Muscle of leg (tissue), 11 donors: ENCODE measurements around the gene MYORG. TPM values are rescaled to one million over a fixed set of nuclear protein-coding genes. Genes with fewer than 3 reads are reported as not detected.

Experiments used
- DNase-seq: peaks from one replicate; pipeline ENCODE4 v3.0.0; 2013
- H3K27ac ChIP-seq: one replicate; pipeline ENCODE4 v1.5.1; 2013; ENCODE audit warnings: mild to moderate bottlenecking, low read length, control low read depth
- H3K27me3 ChIP-seq: one replicate; pipeline ENCODE4 v1.6.1; 2013; ENCODE audit warnings: low read length; ENCODE audit not compliant: control insufficient read depth, insufficient read depth
- H3K36me3 ChIP-seq: one replicate; pipeline ENCODE4 v1.6.1; 2013; ENCODE audit warnings: low read length; ENCODE audit not compliant: control insufficient read depth, insufficient read depth
- H3K4me1 ChIP-seq: one replicate; pipeline ENCODE4 v1.6.1; 2013; ENCODE audit warnings: low read length; ENCODE audit not compliant: control insufficient read depth, insufficient read depth
- H3K4me3 ChIP-seq: one replicate; pipeline ENCODE4 v1.5.1; 2013; ENCODE audit warnings: low read length, control low read depth
- H3K9me3 ChIP-seq: replicated peaks from 2 replicates; pipeline ENCODE4 v1.6.1; 2013; ENCODE audit warnings: low read depth, low read length; ENCODE audit not compliant: control insufficient read depth
- WGBS: methylation state at CpG from one replicate; pipeline ENCODE4 v1.1.5; 2013; ENCODE audit warnings: missing lambda C conversion rate; ENCODE audit not compliant: insufficient coverage; 5-methylcytosine and 5-hydroxymethylcytosine counted together
- polyA plus RNA-seq, 8 donors: library from polyadenylated mRNA; unstranded; fragments of 120-200 nt; gene quantifications; one replicate each; pipeline versions ENCODE4 v1.2.1 to v1.2.3, GENCODE V29; 2013; ENCODE audit warnings: inconsistent platforms in 1 of 8, low replicate concordance in 1 of 8; ENCODE audit not compliant: insufficient read length in 8 of 8, insufficient read depth in 1 of 8
- total RNA-seq: library from RNA; stranded (reverse); fragments of 120-200 nt; gene quantifications from one replicate; pipeline ENCODE4 v1.2.4, GENCODE V29; 2013

The MYORG gene
- total and polyA plus RNA-seq, 9 donors, result 8.1 to 20.3 (median 15.9) TPM

DNA sequence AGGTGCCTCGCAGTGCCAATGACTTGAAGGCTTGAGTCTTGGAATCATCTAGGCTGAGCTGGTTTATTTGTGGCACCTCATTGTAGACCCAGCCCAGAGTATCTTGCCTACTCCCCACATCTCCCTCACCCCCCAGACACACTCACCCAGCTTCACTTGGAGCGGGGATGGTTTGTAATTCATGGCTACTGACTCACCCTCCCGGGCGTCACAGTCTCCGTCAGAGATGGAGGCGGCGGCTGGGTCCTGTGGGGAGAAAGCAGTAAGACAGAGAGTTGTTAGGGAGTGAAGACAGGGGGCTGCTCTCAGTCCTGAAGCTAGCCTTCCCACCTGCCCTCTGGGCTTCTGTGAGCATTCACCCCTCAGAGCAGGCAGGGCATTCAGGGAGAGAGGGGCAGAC is 29.0 kb upstream of the MYORG start:
- Histone ChIP-seq H3K4me1 (no peaks in the 10 kb centered on the region), H3K27me3 (no peaks in the 10 kb centered on the region), H3K27ac (no peak overlapping the region), H3K36me3 (peaks cover 33% of the 10 kb centered on the region), H3K9me3 (no peaks in the 10 kb centered on the region), H3K4me3 (no peak overlapping the region)
- 90% methylated on average over 4 of the region's 7 CpGs for WGBS
- DNase-seq, result no peak

- Histone ChIP-seq H3K4me3 (no peak overlapping the region), H3K27me3 (no peaks in the 10 kb centered on the region), H3K36me3 (peaks cover 43% of the 10 kb centered on the region), H3K9me3 (no peaks in the 10 kb centered on the region), H3K4me1 (no peaks in the 10 kb centered on the region), H3K27ac (no peak overlapping the region)
- peak; percentile 67 for DNase-seq
These were observed 27.1 kb upstream of the MYORG start for GRCh38 chr9:34403554-34404380.

DNA sequence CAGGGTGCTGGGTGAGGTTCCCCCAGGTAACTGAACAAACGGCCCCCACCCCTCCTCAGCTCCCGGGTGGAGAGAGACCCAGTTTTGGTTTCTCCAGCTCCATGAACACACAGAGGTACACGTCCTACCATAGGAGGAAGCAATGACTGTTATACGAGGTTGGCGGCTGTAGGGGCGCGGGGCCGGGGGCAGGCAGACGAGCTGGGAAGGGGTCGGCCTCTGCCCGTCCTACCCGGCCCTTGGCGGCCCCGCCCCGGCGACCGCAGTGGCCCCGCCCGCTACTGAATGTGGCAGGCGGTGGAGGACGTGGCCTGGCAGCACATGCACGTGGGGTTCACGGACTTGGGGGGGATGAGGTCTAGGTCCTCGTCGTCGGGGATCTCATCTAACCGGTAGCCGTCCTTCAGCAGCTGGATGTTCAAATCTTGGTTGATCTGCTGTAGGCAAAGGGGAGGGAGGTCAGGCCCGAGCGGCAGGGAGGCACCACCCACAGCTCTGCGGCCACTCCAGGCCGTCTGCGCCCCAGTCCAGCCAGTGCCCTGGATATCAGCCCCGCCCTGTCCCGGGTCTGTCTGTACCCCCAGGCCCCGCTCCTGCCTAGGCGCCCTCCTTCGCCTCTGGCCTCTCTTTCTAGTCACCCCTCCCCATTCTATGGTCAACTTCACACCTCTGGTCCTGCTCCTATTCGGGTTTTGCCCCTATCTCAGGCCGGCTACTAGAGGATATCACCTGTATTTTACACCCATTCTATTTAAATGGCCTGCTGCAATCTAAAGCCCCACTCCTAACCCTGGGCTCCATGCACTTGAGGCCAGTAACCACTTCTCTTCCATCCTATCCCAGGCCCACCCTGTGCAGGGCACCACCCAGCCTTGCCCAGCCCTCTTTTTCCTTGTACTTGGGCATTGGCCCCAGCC is 24.2 kb upstream of the MYORG start:
- H3K27ac ChIP-seq, result no peak overlapping the region
- DNase-seq, result no peak
- WGBS, result 65% methylated on average over 40 of the region's 40 CpGs
- no peaks in the 10 kb centered on the region for H3K4me1 ChIP-seq
- H3K4me3 ChIP-seq, result no peak overlapping the region
- no peaks in the 10 kb centered on the region for H3K9me3 ChIP-seq
- peaks cover 54% of the 10 kb centered on the region for H3K36me3 ChIP-seq
- no peaks in the 10 kb centered on the region for H3K27me3 ChIP-seq

- H3K9me3 ChIP-seq, result no peaks in the 10 kb centered on the region
- no peak overlapping the region for H3K4me3 ChIP-seq
- DNase-seq, result no peak
- no peak overlapping the region for H3K27ac ChIP-seq
- H3K36me3 ChIP-seq, result peaks cover 51% of the 10 kb centered on the region
- no peaks in the 10 kb centered on the region for H3K27me3 ChIP-seq
- no peaks in the 10 kb centered on the region for H3K4me1 ChIP-seq
- 31% methylated on average over 8 of the region's 12 CpGs for WGBS
These were observed 23.6 kb upstream of the MYORG start for GRCh38 chr9:34400275-34400674.

DNA sequence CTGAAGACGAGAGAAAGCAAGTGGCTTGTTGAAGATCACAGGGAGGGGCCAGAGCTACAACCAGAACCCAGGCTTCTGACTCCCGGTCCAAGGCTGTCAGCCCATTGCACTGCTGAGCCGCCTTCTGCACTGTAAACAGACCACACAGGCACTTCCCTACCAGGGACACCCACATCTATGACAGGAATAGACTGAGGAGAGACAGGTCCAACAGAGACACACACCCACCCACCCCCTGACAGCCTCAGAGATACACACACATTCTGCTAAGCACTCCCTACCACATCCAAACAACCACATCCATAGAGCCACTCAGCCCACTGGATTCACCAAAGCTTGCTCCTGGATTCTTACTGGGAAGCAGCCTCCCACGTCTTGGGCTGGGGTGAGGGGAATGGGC is 23.0 kb upstream of the MYORG start:
- H3K9me3 ChIP-seq, result no peaks in the 10 kb centered on the region
- no peaks in the 10 kb centered on the region for H3K27me3 ChIP-seq
- no peak overlapping the region for H3K4me3 ChIP-seq
- no peaks in the 10 kb centered on the region for H3K4me1 ChIP-seq
- DNase-seq, result no peak
- 90% methylated on average over 2 of the region's 4 CpGs for WGBS
- no peak overlapping the region for H3K27ac ChIP-seq
- peaks cover 48% of the 10 kb centered on the region for H3K36me3 ChIP-seq

- no peaks in the 10 kb centered on the region for H3K9me3 ChIP-seq
- WGBS, result no CpG with 5 or more reads among the region's 1 CpG
- H3K4me3 ChIP-seq, result no peak overlapping the region
- H3K27ac ChIP-seq, result no peak overlapping the region
- H3K36me3 ChIP-seq, result peaks cover 46% of the 10 kb centered on the region
- H3K4me1 ChIP-seq, result no peaks in the 10 kb centered on the region
- H3K27me3 ChIP-seq, result no peaks in the 10 kb centered on the region
- DNase-seq, result no peak
These were observed 22.2 kb upstream of the MYORG start for GRCh38 chr9:34398875-34399274.

DNA sequence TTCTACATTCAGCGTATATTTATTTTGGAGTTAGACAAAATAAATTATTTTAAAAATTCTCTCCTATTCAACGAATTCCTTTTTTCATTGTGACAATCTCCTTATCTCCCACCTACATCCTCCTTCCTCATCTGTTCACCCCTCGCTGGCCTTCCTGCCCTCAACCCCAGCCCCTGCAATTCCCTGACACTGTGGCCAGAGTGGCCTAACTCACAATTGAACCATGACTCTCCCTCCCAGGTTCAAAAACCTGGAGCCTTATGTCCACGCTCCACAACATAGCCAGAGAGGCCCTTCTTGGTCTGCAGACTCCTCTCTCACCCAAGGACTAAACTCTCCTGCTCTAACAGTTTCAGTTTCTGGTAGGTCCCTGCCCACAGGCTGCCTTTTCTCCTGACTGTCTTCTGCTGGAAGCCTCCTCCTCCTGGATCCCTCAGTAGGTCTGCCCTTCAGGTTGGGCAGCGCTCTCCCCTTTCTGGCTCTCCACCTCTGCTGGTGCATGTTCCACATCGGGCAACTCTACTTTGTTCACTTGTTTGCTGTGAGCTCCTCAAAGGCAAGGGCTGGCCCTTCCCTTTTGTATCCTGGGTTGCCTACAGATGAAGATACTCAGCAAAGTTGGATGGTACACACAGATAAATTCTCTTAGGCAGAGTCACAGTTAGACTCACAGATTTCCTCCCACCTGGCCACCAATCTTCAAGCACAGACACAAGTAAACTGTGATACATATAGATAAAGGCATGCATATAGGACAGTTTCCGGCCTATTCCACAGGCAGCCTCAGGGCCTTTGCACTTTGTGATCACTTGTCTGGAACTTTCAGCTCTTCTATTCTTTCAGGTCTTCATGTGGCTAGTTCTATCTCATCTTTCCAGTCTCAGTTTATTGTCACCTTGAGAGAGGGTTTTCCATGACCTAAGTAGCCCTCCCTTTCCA is 19.8 kb upstream of the MYORG start:
- Histone ChIP-seq H3K27me3 (no peaks in the 10 kb centered on the region), H3K4me3 (no peak overlapping the region), H3K9me3 (no peaks in the 10 kb centered on the region), H3K36me3 (peaks cover 28% of the 10 kb centered on the region), H3K4me1 (no peaks in the 10 kb centered on the region), H3K27ac (no peak overlapping the region)
- DNase-seq, result no peak
- 76% methylated on average over 6 of the region's 7 CpGs for WGBS

DNA sequence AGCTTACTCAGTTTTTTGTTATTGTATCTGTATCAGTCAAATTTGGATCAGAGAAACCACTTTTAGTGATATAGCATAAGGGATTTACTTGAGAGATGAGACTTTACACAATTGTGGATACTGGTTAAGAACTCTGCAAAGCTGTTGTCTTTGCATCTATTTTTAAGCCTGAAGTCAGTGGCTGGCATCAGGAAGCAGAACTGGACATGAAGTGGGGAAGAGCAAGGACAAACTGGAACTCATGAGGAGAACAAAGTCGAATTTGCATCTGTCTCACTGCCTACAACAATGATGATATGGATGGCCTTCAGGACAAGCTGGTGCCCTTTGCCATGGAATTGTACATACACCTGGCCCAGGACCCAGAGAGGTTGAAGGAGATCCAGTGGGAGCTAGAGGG is 15.8 kb upstream of the MYORG start:
- Histone ChIP-seq H3K4me3 (no peak overlapping the region), H3K27ac (no peak overlapping the region), H3K36me3 (peaks cover under 1% of the 10 kb centered on the region), H3K9me3 (no peaks in the 10 kb centered on the region), H3K4me1 (no peaks in the 10 kb centered on the region), H3K27me3 (no peaks in the 10 kb centered on the region)
- no peak for DNase-seq
- WGBS, result no CpG with 5 or more reads among the region's 1 CpG

DNA sequence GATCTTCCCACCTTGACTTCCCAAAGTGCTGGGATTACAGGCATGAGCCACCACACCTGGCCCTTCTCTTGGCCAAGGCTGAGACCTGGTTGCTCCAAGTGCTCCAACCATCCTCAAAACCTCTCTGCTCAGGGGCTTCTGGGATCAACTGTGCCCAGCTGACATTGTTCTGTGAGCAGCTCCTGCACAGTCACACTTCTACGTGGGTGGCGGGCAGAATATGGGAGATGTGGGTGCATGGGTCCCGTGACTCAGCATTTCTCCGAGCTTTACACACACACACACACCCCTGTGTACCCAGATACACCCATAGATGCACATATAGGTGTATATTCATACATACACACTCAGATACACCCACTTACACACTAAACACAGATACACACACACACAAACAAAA is 10.5 kb upstream of the MYORG start:
- Histone ChIP-seq H3K4me3 (no peak overlapping the region), H3K36me3 (no peaks in the 10 kb centered on the region), H3K27ac (no peak overlapping the region), H3K27me3 (peaks cover 5% of the 10 kb centered on the region), H3K9me3 (no peaks in the 10 kb centered on the region), H3K4me1 (no peaks in the 10 kb centered on the region)
- no CpG with 5 or more reads among the region's 4 CpGs for WGBS
- DNase-seq, result no peak
